ENCODE data around the gene NSF. TPM values are rescaled to one million over a fixed set of nuclear protein-coding genes. Genes with fewer than 3 reads are reported as not detected.
"Not testable (repeated sequence)": the region's sequence is repeated elsewhere in the genome, so short reads cannot be mapped to it uniquely, and the experiment has no call there.

NSF gene
- 36.6 TPM for total RNA-seq (ENCODE audit: unreplicated experiment)
- long read RNA-seq, transcript NSF-201 (21 exons, 3,983 nt), result major isoform, 7 of 9 reads
- long read RNA-seq, partial matches to known transcripts, result 1 of 9 reads
- long read RNA-seq, other reads (novel, unspliced or antisense), result 0 of 9 reads

DNA sequence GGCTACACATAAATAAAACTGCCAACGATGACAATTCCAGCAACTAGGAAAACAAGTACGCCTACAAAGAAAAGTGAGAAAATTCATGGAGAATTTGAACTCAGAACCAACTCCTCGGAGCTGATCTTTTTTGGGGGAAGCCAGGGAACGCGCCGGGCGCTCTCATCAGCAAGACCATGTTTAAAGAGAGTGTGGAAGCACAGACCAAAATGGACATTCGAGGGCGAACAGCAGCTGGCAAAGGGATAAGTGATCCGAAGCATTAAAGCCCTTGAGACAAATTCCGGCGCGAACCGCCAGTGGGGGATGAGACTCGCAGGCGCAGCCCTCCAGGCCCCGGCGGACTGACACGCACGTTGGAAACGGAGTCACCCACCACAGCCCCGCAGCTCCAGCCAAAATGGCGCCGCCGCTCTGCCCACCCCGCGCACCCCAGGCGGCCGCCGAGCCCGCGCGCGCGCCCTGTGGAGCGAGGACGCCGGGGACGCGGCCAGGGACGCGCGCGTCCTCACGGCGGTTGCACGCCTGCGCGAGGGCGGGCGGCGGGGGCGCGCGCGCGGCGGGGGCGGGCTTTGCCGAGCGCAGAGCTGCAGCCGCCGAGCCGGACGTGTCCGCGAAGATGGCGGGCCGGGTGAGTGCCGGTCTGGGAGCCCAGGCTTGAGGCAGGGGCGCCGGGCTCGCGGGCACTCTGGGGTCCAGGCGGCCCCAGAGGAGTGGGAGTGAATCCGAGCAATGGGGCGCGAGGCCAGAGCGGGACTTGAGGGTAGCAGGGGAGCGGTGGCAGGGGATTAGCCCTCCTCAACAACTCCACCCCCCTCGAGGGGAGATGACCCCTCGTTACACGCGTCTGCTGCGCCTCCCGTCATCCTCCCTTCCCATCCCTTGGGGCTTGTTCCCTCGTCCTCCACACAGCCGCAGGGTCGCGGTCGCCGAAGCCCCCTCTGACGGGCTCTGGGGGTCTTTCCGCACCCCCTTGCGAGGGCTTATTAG, at the start of gene NSF:
Gene NSF (plus strand): TSS at position 513 of the 990 bp plus-strand sequence. CDS start 107 bp downstream, at position 620.
- not testable (repeated sequence) for H3K27ac Mint-ChIP-seq (ENCODE audit: unreplicated experiment); H3K36me3 Mint-ChIP-seq (ENCODE audit: low read depth, unreplicated experiment); H3K4me1 Mint-ChIP-seq (ENCODE audit: unreplicated experiment); H3K27me3 Mint-ChIP-seq (ENCODE audit: unreplicated experiment); DNase-seq (ENCODE audit: low spot score); H3K4me3 Mint-ChIP-seq (ENCODE audit: unreplicated experiment); H3K9me3 Mint-ChIP-seq (ENCODE audit: unreplicated experiment)

DNA sequence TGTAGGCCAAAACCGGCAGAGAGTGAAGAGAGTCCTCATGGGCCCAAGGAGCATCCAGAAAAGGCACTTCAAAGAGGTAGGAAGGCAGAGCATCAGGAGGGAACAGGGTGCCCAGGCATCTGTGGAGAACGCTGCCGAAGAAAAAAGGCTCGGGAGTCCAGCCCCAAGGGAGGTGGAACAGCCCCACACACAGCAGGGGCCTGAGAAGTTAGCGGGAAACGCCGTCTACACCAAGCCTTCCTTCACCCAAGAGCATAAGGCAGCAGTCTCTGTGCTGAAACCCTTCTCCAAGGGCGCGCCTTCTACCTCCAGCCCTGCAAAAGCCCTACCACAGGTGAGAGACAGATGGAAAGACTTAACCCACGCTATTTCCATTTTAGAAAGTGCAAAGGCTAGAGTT, 41.9 kb upstream of the NSF start:
- H3K9me3 Mint-ChIP-seq (ENCODE audit: unreplicated experiment); H3K36me3 Mint-ChIP-seq (ENCODE audit: low read depth, unreplicated experiment); H3K4me1 Mint-ChIP-seq (ENCODE audit: unreplicated experiment); DNase-seq (ENCODE audit: low spot score); H3K27ac Mint-ChIP-seq (ENCODE audit: unreplicated experiment); H3K27me3 Mint-ChIP-seq (ENCODE audit: unreplicated experiment): not testable (repeated sequence)
- H3K4me3 Mint-ChIP-seq (ENCODE audit: unreplicated experiment), result peak overlapping the region; percentile 0

DNA sequence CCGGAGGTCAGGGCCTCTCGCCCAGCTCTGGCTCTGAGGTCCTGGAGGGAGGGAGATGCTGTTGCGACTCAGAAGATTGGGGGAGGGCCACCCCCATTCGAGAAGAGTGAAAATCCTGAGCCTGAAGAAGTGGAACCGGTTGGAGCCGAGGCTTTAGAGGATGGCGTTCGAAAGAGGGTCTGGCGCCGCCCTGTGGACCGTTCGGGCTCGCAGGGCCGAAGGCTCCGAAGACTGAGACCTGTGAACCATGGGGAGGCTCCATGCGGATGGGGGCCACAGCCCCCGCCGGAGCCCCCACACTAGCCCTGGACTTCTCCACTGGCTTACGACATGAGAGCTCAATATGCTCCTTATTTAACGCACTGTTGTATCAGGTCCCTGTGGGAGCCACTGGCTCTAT, 31.3 kb upstream of the NSF start:
- H3K27ac Mint-ChIP-seq (ENCODE audit: unreplicated experiment); DNase-seq (ENCODE audit: low spot score); H3K4me3 Mint-ChIP-seq (ENCODE audit: unreplicated experiment); H3K27me3 Mint-ChIP-seq (ENCODE audit: unreplicated experiment); H3K9me3 Mint-ChIP-seq (ENCODE audit: unreplicated experiment); H3K36me3 Mint-ChIP-seq (ENCODE audit: low read depth, unreplicated experiment); H3K4me1 Mint-ChIP-seq (ENCODE audit: unreplicated experiment): not testable (repeated sequence)

DNA sequence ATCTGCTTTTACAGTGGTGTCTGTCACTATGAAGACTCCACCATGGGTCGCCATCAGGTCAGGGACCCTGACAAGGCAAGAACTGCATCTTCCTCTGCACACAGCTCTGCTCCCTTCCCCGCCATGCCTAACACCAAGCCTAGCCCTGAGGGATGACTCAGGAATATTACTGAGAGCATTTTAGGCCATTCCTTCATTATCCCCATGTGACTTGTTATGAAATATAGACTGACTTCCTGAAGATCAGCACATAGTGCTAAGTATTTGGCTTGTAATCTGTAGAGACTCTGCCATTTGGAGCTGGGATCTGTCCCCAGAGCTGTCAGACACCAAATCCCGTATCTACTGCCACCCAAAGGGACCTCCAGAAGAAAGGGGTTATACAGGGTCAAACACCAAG, 30.4 kb upstream of the NSF start:
- not testable (repeated sequence) for H3K27me3 Mint-ChIP-seq (ENCODE audit: unreplicated experiment); H3K36me3 Mint-ChIP-seq (ENCODE audit: low read depth, unreplicated experiment); H3K27ac Mint-ChIP-seq (ENCODE audit: unreplicated experiment); H3K4me1 Mint-ChIP-seq (ENCODE audit: unreplicated experiment); DNase-seq (ENCODE audit: low spot score); H3K4me3 Mint-ChIP-seq (ENCODE audit: unreplicated experiment); H3K9me3 Mint-ChIP-seq (ENCODE audit: unreplicated experiment)

DNA sequence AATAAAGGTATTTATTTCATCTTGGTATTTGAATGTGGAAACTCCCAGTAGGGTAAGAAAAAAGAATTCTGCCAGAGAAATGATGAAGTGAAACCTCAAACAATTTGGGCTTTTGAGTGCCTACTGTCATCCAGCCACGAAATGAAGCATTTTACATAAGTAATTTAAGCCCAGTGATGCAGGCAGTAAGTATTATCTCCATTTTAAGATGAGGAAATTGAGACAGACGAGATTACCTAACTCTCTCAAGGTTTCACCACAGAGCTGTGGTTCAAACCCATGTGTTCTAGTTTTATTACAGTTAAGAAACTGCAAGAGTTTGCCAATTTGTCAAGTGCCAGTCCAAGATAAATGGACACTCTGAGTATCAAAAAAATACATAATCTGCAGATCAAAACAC, 24.2 kb upstream of the NSF start:
- H3K4me1 Mint-ChIP-seq (ENCODE audit: unreplicated experiment); H3K9me3 Mint-ChIP-seq (ENCODE audit: unreplicated experiment); H3K27me3 Mint-ChIP-seq (ENCODE audit: unreplicated experiment); H3K27ac Mint-ChIP-seq (ENCODE audit: unreplicated experiment); H3K4me3 Mint-ChIP-seq (ENCODE audit: unreplicated experiment); H3K36me3 Mint-ChIP-seq (ENCODE audit: low read depth, unreplicated experiment); DNase-seq (ENCODE audit: low spot score): not testable (repeated sequence)

DNA sequence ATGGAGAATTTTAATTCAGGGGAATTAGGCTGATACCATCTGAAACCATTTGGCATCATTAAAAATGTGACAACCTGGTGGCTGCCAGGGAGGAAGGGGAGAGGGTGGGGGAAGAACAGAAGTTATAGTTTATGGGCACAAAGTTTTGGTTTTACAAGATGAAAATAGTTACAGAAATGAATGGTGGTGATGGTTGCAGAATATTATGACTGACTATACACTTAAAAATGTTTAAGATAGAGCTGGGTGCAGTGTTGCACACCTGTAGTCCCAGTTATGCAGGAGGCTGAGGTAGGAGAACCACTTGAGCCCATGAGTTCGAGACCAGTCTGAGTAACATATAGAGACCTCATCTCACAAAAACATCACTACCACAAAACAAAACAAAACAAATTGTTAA, 23.5 kb upstream of the NSF start:
- not testable (repeated sequence) for H3K9me3 Mint-ChIP-seq (ENCODE audit: unreplicated experiment); H3K27ac Mint-ChIP-seq (ENCODE audit: unreplicated experiment); H3K4me1 Mint-ChIP-seq (ENCODE audit: unreplicated experiment); H3K4me3 Mint-ChIP-seq (ENCODE audit: unreplicated experiment); H3K36me3 Mint-ChIP-seq (ENCODE audit: low read depth, unreplicated experiment); DNase-seq (ENCODE audit: low spot score); H3K27me3 Mint-ChIP-seq (ENCODE audit: unreplicated experiment)

DNA sequence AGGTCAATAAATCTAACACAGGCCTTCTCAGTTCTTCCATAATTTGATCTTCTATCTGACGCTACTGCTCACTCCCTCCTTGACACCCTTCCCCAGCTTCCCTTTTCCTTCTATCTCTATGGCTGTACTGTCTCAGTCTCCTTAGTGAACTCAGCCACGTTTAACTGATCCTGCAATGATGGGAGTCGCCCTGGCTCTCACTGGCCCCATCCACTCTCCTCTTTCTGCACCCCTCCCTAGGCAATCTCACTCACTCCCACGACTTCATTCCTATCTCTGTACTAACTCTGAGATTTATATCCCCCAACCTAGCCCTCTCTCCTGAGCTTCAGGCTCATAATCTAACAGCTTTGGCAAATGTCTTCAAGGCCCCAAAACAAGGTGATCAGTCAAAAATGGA, 18.7 kb upstream of the NSF start:
- not testable (repeated sequence) for H3K27me3 Mint-ChIP-seq (ENCODE audit: unreplicated experiment); H3K4me3 Mint-ChIP-seq (ENCODE audit: unreplicated experiment); H3K9me3 Mint-ChIP-seq (ENCODE audit: unreplicated experiment); H3K27ac Mint-ChIP-seq (ENCODE audit: unreplicated experiment); H3K36me3 Mint-ChIP-seq (ENCODE audit: low read depth, unreplicated experiment); H3K4me1 Mint-ChIP-seq (ENCODE audit: unreplicated experiment); DNase-seq (ENCODE audit: low spot score)

DNA sequence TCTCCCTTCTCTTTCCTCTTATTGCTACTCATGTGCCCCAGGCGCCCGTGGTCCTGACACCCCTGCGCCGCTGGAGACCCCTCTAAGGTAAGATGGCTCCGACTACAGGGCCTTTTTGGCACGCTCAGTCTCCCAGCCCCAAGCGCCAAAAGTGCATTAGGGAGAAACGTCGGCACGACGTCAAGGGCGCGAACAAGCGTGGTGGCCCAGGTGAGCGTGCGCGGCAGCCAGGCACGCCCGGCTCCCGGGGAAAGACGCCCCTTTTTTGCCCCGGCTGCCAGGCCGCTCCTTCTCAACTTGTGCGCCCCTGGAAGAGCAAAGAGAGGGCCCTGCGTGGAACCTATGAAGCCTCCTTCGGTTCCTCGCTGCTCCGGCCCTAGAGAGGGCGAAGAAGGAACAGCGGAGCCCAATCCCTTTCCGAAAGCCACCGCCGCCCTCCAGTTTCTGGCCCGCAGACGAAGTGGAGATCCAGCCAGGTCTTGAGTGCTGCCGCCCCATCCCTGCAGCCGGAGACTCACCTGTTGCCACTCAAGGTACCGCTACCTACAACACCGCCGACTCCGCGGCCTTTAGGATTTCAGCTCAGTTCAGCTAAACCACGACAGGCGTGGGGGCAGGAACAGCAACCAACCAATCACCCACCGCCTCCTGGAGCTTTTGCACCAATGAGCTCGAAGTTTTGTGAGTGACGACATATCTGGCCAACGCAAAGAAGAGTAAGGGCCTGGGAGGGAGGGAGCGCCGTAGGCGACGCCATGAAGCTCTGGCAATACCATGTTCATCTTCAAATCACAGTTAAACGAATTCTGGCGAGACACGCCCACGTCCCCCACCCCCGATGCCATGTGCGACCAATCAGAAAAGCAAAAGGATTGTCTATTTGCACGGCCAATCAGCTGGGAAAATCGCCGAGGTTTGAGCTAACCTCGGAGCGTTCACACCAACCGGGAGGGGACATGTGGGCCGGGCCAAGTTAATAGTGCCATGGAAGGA, 11.1 kb upstream of the NSF start, which contains the start of gene ARL17A:
Gene ARL17A (minus strand): TSS at position 609 of the 993 bp plus-strand sequence. CDS start 3,369 bp downstream, outside the sequence.
- not testable (repeated sequence) for H3K4me1 Mint-ChIP-seq (ENCODE audit: unreplicated experiment); H3K27me3 Mint-ChIP-seq (ENCODE audit: unreplicated experiment); H3K36me3 Mint-ChIP-seq (ENCODE audit: low read depth, unreplicated experiment); H3K9me3 Mint-ChIP-seq (ENCODE audit: unreplicated experiment); H3K4me3 Mint-ChIP-seq (ENCODE audit: unreplicated experiment); H3K27ac Mint-ChIP-seq (ENCODE audit: unreplicated experiment)
- DNase-seq (ENCODE audit: low spot score), result peak; percentile 74

DNA sequence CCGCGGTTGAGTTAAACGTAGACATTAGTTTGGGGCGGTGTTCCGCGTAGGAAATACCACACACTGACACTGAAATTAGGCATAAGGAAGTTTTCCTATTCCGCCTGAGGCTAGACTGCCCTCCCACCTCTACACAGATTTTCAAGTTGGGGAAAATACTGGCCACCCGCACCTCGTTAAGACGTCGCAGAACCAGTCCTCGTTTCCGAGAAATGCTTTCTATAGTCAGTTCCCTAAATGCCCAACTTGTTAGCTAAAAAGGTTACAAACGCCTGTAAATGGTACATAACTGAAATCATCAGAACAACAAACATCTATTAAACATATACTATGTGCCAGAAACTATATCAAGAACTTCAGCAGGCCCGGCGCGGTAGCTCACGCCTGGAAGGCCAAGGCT, 10.4 kb upstream of the NSF start:
- not testable (repeated sequence) for H3K9me3 Mint-ChIP-seq (ENCODE audit: unreplicated experiment); H3K4me3 Mint-ChIP-seq (ENCODE audit: unreplicated experiment); H3K27me3 Mint-ChIP-seq (ENCODE audit: unreplicated experiment); H3K27ac Mint-ChIP-seq (ENCODE audit: unreplicated experiment); H3K36me3 Mint-ChIP-seq (ENCODE audit: low read depth, unreplicated experiment); DNase-seq (ENCODE audit: low spot score); H3K4me1 Mint-ChIP-seq (ENCODE audit: unreplicated experiment)

DNA sequence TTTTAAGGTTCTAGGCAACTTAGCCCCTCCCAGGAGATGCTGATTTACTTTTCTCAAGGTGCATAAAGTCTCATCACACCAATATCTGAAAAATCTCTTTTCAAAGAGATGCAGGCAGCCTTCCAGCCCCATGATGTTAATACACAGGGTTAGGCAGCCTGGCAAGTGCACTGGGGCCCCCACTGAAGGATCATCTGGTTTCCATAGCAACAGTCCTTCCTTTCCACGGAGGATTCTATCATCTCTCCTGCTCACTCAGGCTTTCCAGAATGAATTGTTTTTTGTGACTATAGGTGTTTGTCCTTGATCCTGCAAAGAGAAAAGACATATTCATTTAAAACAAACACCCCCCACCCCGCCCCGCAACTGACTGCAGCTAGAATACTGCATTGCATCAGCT, 5.0 kb upstream of the NSF start:
- not testable (repeated sequence) for H3K36me3 Mint-ChIP-seq (ENCODE audit: low read depth, unreplicated experiment); H3K27ac Mint-ChIP-seq (ENCODE audit: unreplicated experiment); H3K4me1 Mint-ChIP-seq (ENCODE audit: unreplicated experiment); DNase-seq (ENCODE audit: low spot score); H3K9me3 Mint-ChIP-seq (ENCODE audit: unreplicated experiment); H3K4me3 Mint-ChIP-seq (ENCODE audit: unreplicated experiment); H3K27me3 Mint-ChIP-seq (ENCODE audit: unreplicated experiment)

DNA sequence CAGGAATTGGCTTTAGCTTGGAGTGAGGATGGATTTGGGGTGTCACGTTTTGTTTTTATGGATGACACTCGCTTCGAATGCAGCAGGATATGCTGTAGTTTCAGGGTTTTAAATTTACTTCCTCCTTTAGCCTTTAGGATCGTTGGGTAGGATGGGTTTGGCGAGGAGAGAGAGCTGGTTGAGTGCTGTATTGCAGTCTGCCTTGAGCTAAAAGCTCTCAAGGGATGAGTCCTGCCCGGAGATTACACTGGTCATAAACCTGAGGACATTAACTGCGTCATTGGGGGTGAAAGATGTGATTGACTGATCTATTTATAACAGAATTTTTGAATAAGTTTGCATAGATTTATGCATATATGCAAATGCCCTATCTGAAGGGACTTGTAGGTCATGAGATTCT, 863 bp downstream of the NSF start:
- not testable (repeated sequence) for H3K4me1 Mint-ChIP-seq (ENCODE audit: unreplicated experiment); H3K36me3 Mint-ChIP-seq (ENCODE audit: low read depth, unreplicated experiment); H3K27ac Mint-ChIP-seq (ENCODE audit: unreplicated experiment); DNase-seq (ENCODE audit: low spot score); H3K4me3 Mint-ChIP-seq (ENCODE audit: unreplicated experiment); H3K27me3 Mint-ChIP-seq (ENCODE audit: unreplicated experiment); H3K9me3 Mint-ChIP-seq (ENCODE audit: unreplicated experiment)
